Measurements from ENCODE around the gene SLC25A23.

SLC25A23 gene

GRCh38 chr19:6452899-6453298 is 6.7 kb downstream of the SLC25A23 start:
- Mint-ChIP-seq H3K4me1 (ENCODE audit: low read depth) (no peaks in the 10 kb centered on the region), H3K9me3 (peaks cover 16% of the 10 kb centered on the region), H3K4me3 (no peak overlapping the region), H3K36me3 (ENCODE audit: low read depth) (peaks cover 43% of the 10 kb centered on the region), H3K27me3 (no peaks in the 10 kb centered on the region), H3K27ac (no peak overlapping the region)
- no peak for DNase-seq

GRCh38 chr19:6452223-6452614 is 7.4 kb downstream of the SLC25A23 start:
- DNase-seq = no peak
- no peaks in the 10 kb centered on the region for H3K4me1 Mint-ChIP-seq (ENCODE audit: low read depth)
- no peak overlapping the region for H3K27ac Mint-ChIP-seq
- no peak overlapping the region for H3K4me3 Mint-ChIP-seq
- peaks cover 16% of the 10 kb centered on the region for H3K9me3 Mint-ChIP-seq
- H3K27me3 Mint-ChIP-seq = no peaks in the 10 kb centered on the region
- H3K36me3 Mint-ChIP-seq (ENCODE audit: low read depth) = peaks cover 43% of the 10 kb centered on the region

- no peak overlapping the region for H3K4me3 Mint-ChIP-seq
- H3K27me3 Mint-ChIP-seq = no peaks in the 10 kb centered on the region
- H3K4me1 Mint-ChIP-seq (ENCODE audit: low read depth) = no peaks in the 10 kb centered on the region
- no peak for DNase-seq
- H3K9me3 Mint-ChIP-seq = peaks cover 16% of the 10 kb centered on the region
- H3K27ac Mint-ChIP-seq = no peak overlapping the region
- peaks cover 42% of the 10 kb centered on the region for H3K36me3 Mint-ChIP-seq (ENCODE audit: low read depth)
These were observed 7.9 kb downstream of the SLC25A23 start for GRCh38 chr19:6451583-6452222.

GRCh38 chr19:6450166-6450565 is 9.4 kb downstream of the SLC25A23 start:
- Mint-ChIP-seq H3K36me3 (ENCODE audit: low read depth) (peaks cover 32% of the 10 kb centered on the region), H3K27me3 (no peaks in the 10 kb centered on the region), H3K4me3 (no peak overlapping the region), H3K9me3 (peaks cover 12% of the 10 kb centered on the region), H3K4me1 (ENCODE audit: low read depth) (no peaks in the 10 kb centered on the region), H3K27ac (no peak overlapping the region)
- DNase-seq = no peak

GRCh38 chr19:6448045-6448444 is 11.5 kb downstream of the SLC25A23 start:
- H3K4me1 Mint-ChIP-seq (ENCODE audit: low read depth) = no peaks in the 10 kb centered on the region
- H3K36me3 Mint-ChIP-seq (ENCODE audit: low read depth) = peaks cover 13% of the 10 kb centered on the region
- H3K9me3 Mint-ChIP-seq = no peaks in the 10 kb centered on the region
- no peaks in the 10 kb centered on the region for H3K27me3 Mint-ChIP-seq
- H3K4me3 Mint-ChIP-seq = no peak overlapping the region
- no peak overlapping the region for H3K27ac Mint-ChIP-seq
- DNase-seq = no peak

- H3K27me3 Mint-ChIP-seq = no peaks in the 10 kb centered on the region
- no peak for DNase-seq
- no peaks in the 10 kb centered on the region for H3K9me3 Mint-ChIP-seq
- H3K4me1 Mint-ChIP-seq (ENCODE audit: low read depth) = no peaks in the 10 kb centered on the region
- peaks cover 8% of the 10 kb centered on the region for H3K36me3 Mint-ChIP-seq (ENCODE audit: low read depth)
- H3K4me3 Mint-ChIP-seq = no peak overlapping the region
- H3K27ac Mint-ChIP-seq = no peak overlapping the region
These were observed 13.1 kb downstream of the SLC25A23 start for GRCh38 chr19:6446452-6446851.

GRCh38 chr19:6443986-6444385 is 15.6 kb downstream of the SLC25A23 start:
- Mint-ChIP-seq H3K9me3 (no peaks in the 10 kb centered on the region), H3K4me1 (ENCODE audit: low read depth) (no peaks in the 10 kb centered on the region), H3K27ac (no peak overlapping the region), H3K4me3 (no peak overlapping the region), H3K36me3 (ENCODE audit: low read depth) (peaks cover 4% of the 10 kb centered on the region), H3K27me3 (no peaks in the 10 kb centered on the region)
- no peak for DNase-seq

GRCh38 chr19:6442087-6442688 is 17.4 kb downstream of the SLC25A23 start:
- peaks cover 4% of the 10 kb centered on the region for H3K36me3 Mint-ChIP-seq (ENCODE audit: low read depth)
- no peaks in the 10 kb centered on the region for H3K9me3 Mint-ChIP-seq
- no peak overlapping the region for H3K4me3 Mint-ChIP-seq
- no peak overlapping the region for H3K27ac Mint-ChIP-seq
- H3K4me1 Mint-ChIP-seq (ENCODE audit: low read depth) = no peaks in the 10 kb centered on the region
- no peak for DNase-seq
- no peaks in the 10 kb centered on the region for H3K27me3 Mint-ChIP-seq

GRCh38 chr19:6440905-6441304 is 18.7 kb downstream of the SLC25A23 start:
- no peak for DNase-seq
- no peaks in the 10 kb centered on the region for H3K27me3 Mint-ChIP-seq
- H3K4me3 Mint-ChIP-seq = no peak overlapping the region
- H3K36me3 Mint-ChIP-seq (ENCODE audit: low read depth) = peaks cover 2% of the 10 kb centered on the region
- no peaks in the 10 kb centered on the region for H3K4me1 Mint-ChIP-seq (ENCODE audit: low read depth)
- no peak overlapping the region for H3K27ac Mint-ChIP-seq
- no peaks in the 10 kb centered on the region for H3K9me3 Mint-ChIP-seq

GRCh38 chr19:6439743-6440142 is 19.8 kb downstream of the SLC25A23 start:
- Mint-ChIP-seq H3K4me1 (ENCODE audit: low read depth) (no peaks in the 10 kb centered on the region), H3K27me3 (no peaks in the 10 kb centered on the region), H3K27ac (no peak overlapping the region), H3K9me3 (no peaks in the 10 kb centered on the region), H3K4me3 (no peak overlapping the region), H3K36me3 (ENCODE audit: low read depth) (no peaks in the 10 kb centered on the region)
- DNase-seq = no peak

- Mint-ChIP-seq H3K4me1 (ENCODE audit: low read depth) (no peaks in the 10 kb centered on the region), H3K27ac (no peak within 1 kb of the TSS), H3K9me3 (no peaks in the 10 kb centered on the region), H3K27me3 (no peaks in the 10 kb centered on the region), H3K36me3 (ENCODE audit: low read depth) (no peaks in the 10 kb centered on the region), H3K4me3 (no peak within 1 kb of the TSS)
- DNase-seq = no peak
These were observed 25.9 kb downstream of the SLC25A23 start, which contains the start of gene SLC25A41 for GRCh38 chr19:6433663-6434062. TSS of gene SLC25A41 (minus strand) at chr19:6433763. CDS start at chr19:6433693, 70 bp downstream.

- H3K27me3 Mint-ChIP-seq = no peaks in the 10 kb centered on the region
- no peaks in the 10 kb centered on the region for H3K9me3 Mint-ChIP-seq
- no peak for DNase-seq
- H3K4me3 Mint-ChIP-seq = no peak overlapping the region
- H3K27ac Mint-ChIP-seq = no peak overlapping the region
- no peaks in the 10 kb centered on the region for H3K36me3 Mint-ChIP-seq (ENCODE audit: low read depth)
- H3K4me1 Mint-ChIP-seq (ENCODE audit: low read depth) = no peaks in the 10 kb centered on the region
These were observed 26.4 kb downstream of the SLC25A23 start for GRCh38 chr19:6433165-6433564.

GRCh38 chr19:6431891-6432290 is 27.7 kb downstream of the SLC25A23 start:
- no peaks in the 10 kb centered on the region for H3K4me1 Mint-ChIP-seq (ENCODE audit: low read depth)
- H3K9me3 Mint-ChIP-seq = no peaks in the 10 kb centered on the region
- no peak overlapping the region for H3K27ac Mint-ChIP-seq
- H3K36me3 Mint-ChIP-seq (ENCODE audit: low read depth) = no peaks in the 10 kb centered on the region
- H3K4me3 Mint-ChIP-seq = no peak overlapping the region
- no peaks in the 10 kb centered on the region for H3K27me3 Mint-ChIP-seq
- DNase-seq = no peak

- Mint-ChIP-seq H3K9me3 (peaks cover 4% of the 10 kb centered on the region), H3K27ac (no peak overlapping the region), H3K27me3 (no peaks in the 10 kb centered on the region), H3K4me3 (peak overlapping the region; percentile 50), H3K36me3 (ENCODE audit: low read depth) (peaks cover 5% of the 10 kb centered on the region), H3K4me1 (ENCODE audit: low read depth) (peaks cover 9% of the 10 kb centered on the region)
- DNase-seq = no peak
These were observed 30.0 kb downstream of the SLC25A23 start for GRCh38 chr19:6429419-6430221.

Data from activated T-cell treated with anti-CD3 and anti-CD28 coated beads, Interleukin-2, amount 50 U/mL, for 24 hours (primary cell).